ENCODE results near the gene CDK11A.
A peak's percentile ranks its signal among the peaks of the same experiment; 100 is the strongest.
"Not testable (repeated sequence)": the region's sequence is repeated elsewhere in the genome, so short reads cannot be mapped to it uniquely, and the experiment has no call there.

The CDK11A gene

DNA sequence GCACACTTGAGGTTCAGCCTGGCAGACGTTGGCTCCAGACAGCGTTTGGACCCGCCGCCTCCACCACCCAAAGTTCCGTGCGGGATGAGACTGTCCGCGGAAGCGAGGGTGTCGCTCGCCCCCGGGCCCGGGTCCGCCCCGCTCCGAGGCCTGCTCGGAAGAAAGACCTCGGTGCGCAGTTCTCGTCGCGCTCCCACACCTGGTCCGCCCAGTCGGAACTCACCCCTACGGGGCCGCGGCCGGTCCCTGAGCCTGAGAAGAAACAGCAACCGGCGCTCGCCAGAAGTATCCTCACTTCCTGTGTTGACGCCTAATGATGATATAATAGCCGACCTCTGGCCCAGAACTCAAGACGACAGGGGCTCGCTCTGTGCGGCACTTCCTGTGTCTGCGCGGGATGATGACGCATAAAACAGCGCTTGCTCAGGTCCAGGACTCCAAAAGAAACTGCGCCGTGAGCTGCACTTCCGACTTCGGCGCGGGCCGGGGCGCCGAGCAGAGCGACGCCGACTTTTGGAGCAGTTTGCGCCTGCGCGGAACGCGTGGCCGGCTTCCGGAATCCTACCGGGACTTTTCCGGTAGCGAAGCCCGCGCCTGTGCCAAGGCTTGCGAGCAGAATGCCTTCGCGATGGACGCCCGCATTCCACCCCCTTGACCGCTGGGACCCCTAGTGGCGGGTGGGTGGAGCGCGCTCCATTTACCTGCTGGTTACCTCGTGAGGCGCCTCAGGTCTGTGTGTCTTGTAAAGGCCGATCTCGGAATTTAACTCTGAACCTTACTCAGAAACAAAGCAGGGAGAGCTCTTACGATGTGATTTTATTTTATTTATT is at the start of gene CDK11A:
Gene CDK11A (minus strand): TSS at position 323 of the 830 bp plus-strand sequence. CDS start 1,539 bp downstream, outside the sequence.
- H3K27me3 Mint-ChIP-seq; H3K4me1 Mint-ChIP-seq (ENCODE audit: low read depth); intact Hi-C loops (cut with micrococcal nuclease); H3K9me3 Mint-ChIP-seq: not testable (repeated sequence)
- H3K4me3 Mint-ChIP-seq: peak within 1 kb of the TSS; percentile 87
- H3K27ac Mint-ChIP-seq: peak within 1 kb of the TSS; percentile 88
- peaks cover 42% of the 10 kb centered on the region for H3K36me3 Mint-ChIP-seq (ENCODE audit: low read depth)

DNA sequence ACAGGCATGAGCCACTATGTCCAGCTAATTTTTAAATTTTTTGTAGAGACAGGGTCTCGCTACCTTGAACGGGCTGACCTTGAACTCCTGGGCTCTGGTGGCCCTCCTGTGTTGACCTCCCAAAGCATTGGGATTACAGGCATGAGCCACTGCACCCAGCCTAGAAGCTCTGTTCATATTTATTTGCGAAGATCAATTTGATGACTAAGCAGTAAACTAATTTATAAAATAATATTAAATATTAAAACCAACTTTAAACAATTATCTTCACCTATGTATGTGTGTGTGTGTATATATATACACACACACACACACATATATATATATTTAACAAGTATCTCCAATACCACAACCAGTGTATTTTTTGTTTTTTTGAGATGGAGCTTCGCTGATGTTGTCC is 49.7 kb upstream of the CDK11A start:
- no peak overlapping the region for H3K27ac Mint-ChIP-seq
- H3K4me3 Mint-ChIP-seq: no peak overlapping the region
- H3K27me3 Mint-ChIP-seq: no peaks in the 10 kb centered on the region
- intact Hi-C loops (cut with micrococcal nuclease): no loop called here
- H3K4me1 Mint-ChIP-seq (ENCODE audit: low read depth): peaks cover 62% of the 10 kb centered on the region
- peaks cover 71% of the 10 kb centered on the region for H3K36me3 Mint-ChIP-seq (ENCODE audit: low read depth)
- H3K9me3 Mint-ChIP-seq: no peaks in the 10 kb centered on the region

GRCh38 chr1:1771096-1771495 is 46.9 kb upstream of the CDK11A start:
- intact Hi-C loops (cut with micrococcal nuclease): no loop called here
- H3K4me3 Mint-ChIP-seq: no peak overlapping the region
- no peaks in the 10 kb centered on the region for H3K9me3 Mint-ChIP-seq
- no peaks in the 10 kb centered on the region for H3K27me3 Mint-ChIP-seq
- H3K27ac Mint-ChIP-seq: no peak overlapping the region
- peaks cover 66% of the 10 kb centered on the region for H3K4me1 Mint-ChIP-seq (ENCODE audit: low read depth)
- H3K36me3 Mint-ChIP-seq (ENCODE audit: low read depth): peaks cover 87% of the 10 kb centered on the region

- H3K27me3 Mint-ChIP-seq: no peaks in the 10 kb centered on the region
These were observed 45.9 kb upstream of the CDK11A start for GRCh38 chr1:1770102-1770501.

DNA sequence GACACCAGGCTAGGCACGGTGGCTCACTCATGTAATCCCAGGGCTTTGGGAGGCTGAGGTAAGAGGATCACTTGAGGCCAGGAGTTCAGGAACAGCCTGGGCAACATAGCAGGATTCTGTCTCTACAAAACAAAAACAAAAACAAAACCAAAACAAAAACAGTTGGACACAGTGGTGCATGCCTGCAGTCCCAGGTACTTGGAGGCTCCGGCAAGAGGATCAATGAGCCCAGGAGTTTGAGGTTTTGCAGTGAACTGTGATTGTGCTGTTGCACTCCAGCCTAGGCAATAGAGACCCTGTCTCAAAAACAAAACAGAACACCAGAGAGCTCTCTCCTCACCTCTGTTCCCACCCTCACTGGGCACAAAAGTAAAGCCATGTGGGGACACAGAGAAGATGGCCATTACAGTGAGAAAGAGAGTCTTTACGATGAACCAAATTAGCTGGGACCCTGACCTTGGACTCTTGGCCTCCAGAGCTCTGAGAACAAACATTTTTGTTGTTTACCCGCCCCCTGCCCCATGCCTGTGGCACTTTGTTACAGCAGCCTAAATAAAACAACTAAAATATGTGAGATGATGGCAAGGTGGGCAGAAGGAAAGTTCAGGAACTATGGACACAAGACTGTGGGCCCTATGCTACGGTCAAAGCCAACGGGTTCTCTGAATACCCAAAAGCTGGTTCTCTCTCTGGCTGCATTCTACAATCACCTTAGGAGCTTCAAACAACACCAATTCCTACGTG is 44.3 kb upstream of the CDK11A start:
- peaks cover 95% of the 10 kb centered on the region for H3K36me3 Mint-ChIP-seq (ENCODE audit: low read depth)
- no peak overlapping the region for H3K27ac Mint-ChIP-seq
- intact Hi-C loops (cut with micrococcal nuclease): loop anchor here (1.0 kb wide), 1 partner anchor 8 kb away; no protein-coding TSS in a partner anchor
- H3K4me1 Mint-ChIP-seq (ENCODE audit: low read depth): peaks cover 59% of the 10 kb centered on the region
- H3K4me3 Mint-ChIP-seq: no peak overlapping the region
- no peaks in the 10 kb centered on the region for H3K9me3 Mint-ChIP-seq
- H3K27me3 Mint-ChIP-seq: no peaks in the 10 kb centered on the region

More at GRCh38 chr1:1770102-1770501, 45.9 kb upstream of the CDK11A start:
- intact Hi-C loops (cut with micrococcal nuclease): no loop called here
- H3K9me3 Mint-ChIP-seq: no peaks in the 10 kb centered on the region
- H3K4me3 Mint-ChIP-seq: no peak overlapping the region
- peaks cover 87% of the 10 kb centered on the region for H3K36me3 Mint-ChIP-seq (ENCODE audit: low read depth)
- H3K27ac Mint-ChIP-seq: no peak overlapping the region
- peaks cover 57% of the 10 kb centered on the region for H3K4me1 Mint-ChIP-seq (ENCODE audit: low read depth)

DNA sequence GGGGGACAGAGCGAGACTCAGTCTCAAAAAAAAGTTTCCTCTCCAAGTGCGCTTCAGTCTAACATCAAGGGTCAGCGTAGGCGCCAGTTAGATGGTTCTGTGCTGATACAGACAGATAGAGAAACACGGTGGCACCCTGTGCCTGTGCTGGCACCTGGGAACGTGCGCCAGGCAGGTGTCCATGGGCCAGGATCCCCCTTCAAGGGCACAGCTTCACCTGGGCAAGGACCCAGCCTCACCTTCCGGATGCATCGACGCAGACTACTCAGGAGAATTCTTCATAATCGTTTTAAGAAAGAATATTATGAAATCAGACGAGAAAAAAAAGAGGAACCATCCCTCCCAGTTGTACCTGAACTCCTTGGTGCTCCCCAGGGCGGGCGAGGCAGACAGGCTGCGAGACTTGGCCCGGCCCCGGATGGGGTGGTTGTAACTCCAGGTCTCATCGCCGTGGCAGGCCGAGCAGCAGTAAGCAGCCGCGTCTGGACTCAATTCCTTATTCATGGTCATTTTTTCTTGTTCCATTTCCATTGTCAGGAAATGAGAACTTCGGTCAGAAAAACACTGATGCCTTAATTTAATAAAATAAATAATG is 40.8 kb upstream of the CDK11A start:
- H3K36me3 Mint-ChIP-seq (ENCODE audit: low read depth): peaks cover 100% of the 10 kb centered on the region
- H3K4me3 Mint-ChIP-seq: peak overlapping the region; percentile 6
- H3K9me3 Mint-ChIP-seq: no peaks in the 10 kb centered on the region
- peaks cover 49% of the 10 kb centered on the region for H3K4me1 Mint-ChIP-seq (ENCODE audit: low read depth)
- H3K27ac Mint-ChIP-seq: peak overlapping the region; percentile 46
- H3K27me3 Mint-ChIP-seq: no peaks in the 10 kb centered on the region
- intact Hi-C loops (cut with micrococcal nuclease): no loop called here

DNA sequence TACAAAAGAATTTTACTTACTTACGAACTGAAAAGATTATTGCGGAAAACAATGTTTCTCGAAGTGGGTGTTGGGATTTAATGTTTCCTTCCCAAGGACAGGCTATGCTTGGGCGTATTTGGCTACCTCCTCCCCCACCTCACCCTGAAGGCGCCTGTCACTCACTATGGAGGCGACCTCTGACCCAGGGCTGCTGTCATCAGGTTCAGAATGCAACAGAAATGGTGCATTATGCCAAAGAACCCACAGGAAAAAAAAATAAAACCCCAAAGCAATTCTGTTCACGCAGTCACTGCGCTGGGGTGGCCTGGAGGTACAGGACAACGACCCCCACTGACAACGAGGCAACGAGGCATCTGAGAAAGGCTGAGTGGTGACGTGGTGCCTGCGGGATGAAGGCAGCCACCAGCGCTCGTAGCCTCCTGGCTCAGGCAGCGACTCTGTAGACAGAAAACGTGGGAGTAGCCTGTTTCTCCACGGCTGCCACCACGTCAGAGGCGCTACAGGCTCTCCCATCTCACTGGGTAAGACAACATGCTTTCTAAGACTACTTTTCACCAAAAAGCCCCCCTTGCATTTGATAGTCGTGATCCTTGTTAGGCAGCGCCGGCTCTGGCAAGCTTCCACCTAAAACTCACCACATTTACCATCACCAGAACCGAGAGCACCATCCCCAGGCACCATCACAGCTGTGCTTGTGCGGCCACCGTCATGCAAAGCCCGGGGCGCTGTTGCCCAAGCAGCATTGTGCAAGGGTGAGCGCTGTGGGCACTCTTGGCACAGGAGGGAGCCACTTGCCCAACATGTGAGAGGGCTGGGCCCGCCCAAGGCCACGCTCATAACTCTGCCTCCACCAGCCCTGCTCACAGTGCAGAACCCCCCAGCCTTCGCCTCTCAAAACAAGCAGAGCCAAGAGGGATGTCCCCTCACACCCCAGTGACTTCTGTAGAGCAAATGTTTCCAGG is 39.8 kb upstream of the CDK11A start:
- H3K9me3 Mint-ChIP-seq: no peaks in the 10 kb centered on the region
- H3K36me3 Mint-ChIP-seq (ENCODE audit: low read depth): peaks cover 100% of the 10 kb centered on the region
- peaks cover 51% of the 10 kb centered on the region for H3K4me1 Mint-ChIP-seq (ENCODE audit: low read depth)
- peak overlapping the region; percentile 16 for H3K27ac Mint-ChIP-seq
- intact Hi-C loops (cut with micrococcal nuclease): no loop called here
- H3K27me3 Mint-ChIP-seq: no peaks in the 10 kb centered on the region
- no peak overlapping the region for H3K4me3 Mint-ChIP-seq

- Mint-ChIP-seq H3K4me3 (no peak overlapping the region), H3K27ac (no peak overlapping the region), H3K4me1 (ENCODE audit: low read depth) (peaks cover 43% of the 10 kb centered on the region), H3K27me3 (no peaks in the 10 kb centered on the region), H3K36me3 (ENCODE audit: low read depth) (peaks cover 100% of the 10 kb centered on the region), H3K9me3 (no peaks in the 10 kb centered on the region)
- intact Hi-C loops (cut with micrococcal nuclease): no loop called here
These were observed 37.6 kb upstream of the CDK11A start for GRCh38 chr1:1761504-1762376.

- no peaks in the 10 kb centered on the region for H3K27me3 Mint-ChIP-seq
- H3K4me1 Mint-ChIP-seq (ENCODE audit: low read depth): peaks cover 39% of the 10 kb centered on the region
- H3K4me3 Mint-ChIP-seq: no peak overlapping the region
- no peak overlapping the region for H3K27ac Mint-ChIP-seq
- H3K9me3 Mint-ChIP-seq: no peaks in the 10 kb centered on the region
- H3K36me3 Mint-ChIP-seq (ENCODE audit: low read depth): peaks cover 100% of the 10 kb centered on the region
- intact Hi-C loops (cut with micrococcal nuclease): no loop called here
These were observed 36.6 kb upstream of the CDK11A start for GRCh38 chr1:1760715-1761114.

- H3K27me3 Mint-ChIP-seq: no peaks in the 10 kb centered on the region
- peaks cover 100% of the 10 kb centered on the region for H3K36me3 Mint-ChIP-seq (ENCODE audit: low read depth)
- intact Hi-C loops (cut with micrococcal nuclease): no loop called here
- no peak overlapping the region for H3K4me3 Mint-ChIP-seq
- peaks cover 39% of the 10 kb centered on the region for H3K4me1 Mint-ChIP-seq (ENCODE audit: low read depth)
- H3K27ac Mint-ChIP-seq: no peak overlapping the region
- no peaks in the 10 kb centered on the region for H3K9me3 Mint-ChIP-seq
These were observed 36.1 kb upstream of the CDK11A start for GRCh38 chr1:1760345-1760650.

GRCh38 chr1:1759456-1760344 is 35.5 kb upstream of the CDK11A start:
- Mint-ChIP-seq H3K4me1 (ENCODE audit: low read depth) (peaks cover 33% of the 10 kb centered on the region), H3K27me3 (no peaks in the 10 kb centered on the region), H3K27ac (peak overlapping the region; percentile 75), H3K4me3 (no peak overlapping the region), H3K9me3 (no peaks in the 10 kb centered on the region), H3K36me3 (ENCODE audit: low read depth) (peaks cover 100% of the 10 kb centered on the region)
- intact Hi-C loops (cut with micrococcal nuclease): no loop called here

Data from dendritic cell treated with granulocyte-macrophage colony-stimulating factor and Interleukin-4, amounts not matched to agents 40 ng/mL and 50 ng/mL, for 4 days (primary cell).